Measurements from ENCODE around the gene PRDX1.

- TF ChIP-seq CTCF (IDR thresholded peaks at IDR 0.05) (no peak), POLR2A (IDR thresholded peaks at IDR 0.05) (no peak)
These were observed 35.7 kb downstream of the PRDX1 start for GRCh38 chr1:45485949-45486348.
